Effector memory CD4-positive, alpha-beta T cell (primary cell): ENCODE data around the gene SLC6A11.

ENCODE experiments used
- DNase-seq, 3 donors: peaks; one replicate each; pipeline ENCODE4 v3.0.0-alpha.2; 2020
- H3K27ac ChIP-seq: 2 replicates; pipeline ENCODE4 v1.7.0; 2013; ENCODE audit warnings: mild to moderate bottlenecking, low read length, moderate library complexity; ENCODE audit not compliant: insufficient read depth, poor library complexity, severe bottlenecking
- H3K27me3 ChIP-seq: replicated peaks from 2 replicates; pipeline ENCODE4 v1.7.0; 2013; ENCODE audit warnings: mild to moderate bottlenecking, low read length; ENCODE audit not compliant: insufficient read depth, control insufficient read depth, poor library complexity, severe bottlenecking
- H3K36me3 ChIP-seq: 2 replicates; pipeline ENCODE4 v1.7.0; 2013; ENCODE audit warnings: mild to moderate bottlenecking, low read length, moderate library complexity; ENCODE audit not compliant: control insufficient read depth, insufficient read depth
- H3K4me1 ChIP-seq: 2 replicates; pipeline ENCODE4 v1.7.0; 2013; ENCODE audit warnings: low read length, mild to moderate bottlenecking; ENCODE audit not compliant: control insufficient read depth, insufficient read depth, poor library complexity, severe bottlenecking
- H3K4me3 ChIP-seq: 2 replicates; pipeline ENCODE4 v1.7.0; 2013; ENCODE audit warnings: low read length, low read depth, mild to moderate bottlenecking; ENCODE audit not compliant: insufficient read depth, poor library complexity, severe bottlenecking
- H3K9me3 ChIP-seq: 2 replicates; pipeline ENCODE4 v1.7.0; 2013; ENCODE audit warnings: mild to moderate bottlenecking, low read length, moderate library complexity; ENCODE audit not compliant: control insufficient read depth

SLC6A11 gene

GRCh38 chr3:10983219-10983916 lies 167.3 kb downstream of the SLC6A11 start:
- Histone ChIP-seq H3K9me3 (no peaks in the 10 kb centered on the region), H3K4me1 (no peaks in the 10 kb centered on the region), H3K27me3 (no peaks in the 10 kb centered on the region), H3K4me3 (no peak overlapping the region), H3K27ac (no peak overlapping the region), H3K36me3 (no peaks in the 10 kb centered on the region)
- no peak for DNase-seq

GRCh38 chr3:10984371-10984896 lies 168.4 kb downstream of the SLC6A11 start:
- no peaks in the 10 kb centered on the region for H3K27me3 ChIP-seq
- DNase-seq = no peak
- H3K9me3 ChIP-seq = no peaks in the 10 kb centered on the region
- no peak overlapping the region for H3K4me3 ChIP-seq
- H3K36me3 ChIP-seq = no peaks in the 10 kb centered on the region
- no peaks in the 10 kb centered on the region for H3K4me1 ChIP-seq
- no peak overlapping the region for H3K27ac ChIP-seq

- Histone ChIP-seq H3K4me3 (no peak overlapping the region), H3K27me3 (peaks cover 3% of the 10 kb centered on the region), H3K36me3 (no peaks in the 10 kb centered on the region), H3K9me3 (no peaks in the 10 kb centered on the region), H3K4me1 (no peaks in the 10 kb centered on the region), H3K27ac (no peak overlapping the region)
- no peak for DNase-seq
These were observed 169.2 kb downstream of the SLC6A11 start for GRCh38 chr3:10985181-10985580.

- H3K4me1 ChIP-seq = no peaks in the 10 kb centered on the region
- no peak overlapping the region for H3K27ac ChIP-seq
- H3K27me3 ChIP-seq = peaks cover 12% of the 10 kb centered on the region
- no peaks in the 10 kb centered on the region for H3K36me3 ChIP-seq
- no peaks in the 10 kb centered on the region for H3K9me3 ChIP-seq
- no peak overlapping the region for H3K4me3 ChIP-seq
- DNase-seq = no peak
These were observed 170.6 kb downstream of the SLC6A11 start for GRCh38 chr3:10986592-10986991.

GRCh38 chr3:10988001-10988665 lies 172.1 kb downstream of the SLC6A11 start:
- H3K4me3 ChIP-seq = no peak overlapping the region
- no peaks in the 10 kb centered on the region for H3K9me3 ChIP-seq
- no peak overlapping the region for H3K27ac ChIP-seq
- no peaks in the 10 kb centered on the region for H3K36me3 ChIP-seq
- DNase-seq = no peak
- peaks cover 4% of the 10 kb centered on the region for H3K4me1 ChIP-seq
- peaks cover 20% of the 10 kb centered on the region for H3K27me3 ChIP-seq

- Histone ChIP-seq H3K27me3 (peaks cover 21% of the 10 kb centered on the region), H3K9me3 (no peaks in the 10 kb centered on the region), H3K4me1 (peaks cover 8% of the 10 kb centered on the region)
These were observed 173.0 kb downstream of the SLC6A11 start for GRCh38 chr3:10988991-10989484.

More at GRCh38 chr3:10988991-10989484, 173.0 kb downstream of the SLC6A11 start:
- Histone ChIP-seq H3K36me3 (no peaks in the 10 kb centered on the region), H3K27ac (no peak overlapping the region), H3K4me3 (no peak overlapping the region)
- no peak for DNase-seq
